Fibroblast of upper back skin (primary cell): Measurements from ENCODE around the gene VRK3.
A peak's percentile ranks its signal among the peaks of the same experiment; 100 is the strongest.
"Not testable (repeated sequence)": the region's sequence is repeated elsewhere in the genome, so short reads cannot be mapped to it uniquely, and the experiment has no call there.

ENCODE experiments used
- DNase-seq: peaks from one replicate; pipeline ENCODE4 v3.0.0-alpha.2; 2013

The VRK3 gene, protein sequence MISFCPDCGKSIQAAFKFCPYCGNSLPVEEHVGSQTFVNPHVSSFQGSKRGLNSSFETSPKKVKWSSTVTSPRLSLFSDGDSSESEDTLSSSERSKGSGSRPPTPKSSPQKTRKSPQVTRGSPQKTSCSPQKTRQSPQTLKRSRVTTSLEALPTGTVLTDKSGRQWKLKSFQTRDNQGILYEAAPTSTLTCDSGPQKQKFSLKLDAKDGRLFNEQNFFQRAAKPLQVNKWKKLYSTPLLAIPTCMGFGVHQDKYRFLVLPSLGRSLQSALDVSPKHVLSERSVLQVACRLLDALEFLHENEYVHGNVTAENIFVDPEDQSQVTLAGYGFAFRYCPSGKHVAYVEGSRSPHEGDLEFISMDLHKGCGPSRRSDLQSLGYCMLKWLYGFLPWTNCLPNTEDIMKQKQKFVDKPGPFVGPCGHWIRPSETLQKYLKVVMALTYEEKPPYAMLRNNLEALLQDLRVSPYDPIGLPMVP

DNA sequence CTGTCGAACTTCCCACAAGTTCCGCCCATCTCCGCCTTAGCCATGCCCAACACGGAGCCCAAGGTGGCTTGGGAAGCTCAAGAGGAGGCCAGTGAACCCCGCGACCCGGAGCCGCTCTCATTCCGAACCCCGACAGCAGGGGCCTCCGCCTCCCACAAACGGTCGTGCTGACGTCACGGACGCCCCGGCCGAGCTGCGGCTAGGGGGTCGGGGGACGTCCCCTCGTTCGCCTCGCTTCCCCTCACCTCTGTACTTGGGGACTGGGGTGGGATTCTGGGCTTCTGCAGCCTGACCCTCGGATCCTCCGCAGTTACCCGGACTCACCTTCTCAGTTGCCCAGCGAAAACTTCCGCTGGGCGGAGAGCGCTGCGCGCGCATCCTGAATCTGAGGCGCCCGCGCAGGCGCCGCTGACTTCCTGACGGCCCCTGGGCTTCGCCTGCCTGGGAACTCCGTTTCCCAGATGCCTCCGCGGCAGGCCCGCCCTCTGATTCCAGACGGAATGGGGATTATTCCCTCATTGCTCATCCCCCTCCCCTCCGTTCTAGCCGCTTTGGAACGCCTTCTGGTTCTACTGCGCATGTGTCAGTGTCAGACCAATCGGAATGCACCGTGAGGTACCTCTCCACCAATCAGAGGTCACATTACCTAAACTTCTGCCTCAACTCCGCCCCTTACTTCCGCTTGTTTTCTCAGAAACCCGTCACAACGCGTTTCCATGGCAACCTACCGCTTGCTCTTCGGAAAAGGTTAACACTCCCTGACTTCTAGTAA, at the start of gene VRK3:
TSS of gene VRK3 (minus strand) at position 351 of the 772 bp plus-strand sequence. CDS start 9,210 bp downstream, outside the sequence.
- peak; percentile 100 for DNase-seq

GRCh38 chr19:50068382-50068781, 43.2 kb upstream of the VRK3 start:
- not testable (repeated sequence) for DNase-seq

DNA sequence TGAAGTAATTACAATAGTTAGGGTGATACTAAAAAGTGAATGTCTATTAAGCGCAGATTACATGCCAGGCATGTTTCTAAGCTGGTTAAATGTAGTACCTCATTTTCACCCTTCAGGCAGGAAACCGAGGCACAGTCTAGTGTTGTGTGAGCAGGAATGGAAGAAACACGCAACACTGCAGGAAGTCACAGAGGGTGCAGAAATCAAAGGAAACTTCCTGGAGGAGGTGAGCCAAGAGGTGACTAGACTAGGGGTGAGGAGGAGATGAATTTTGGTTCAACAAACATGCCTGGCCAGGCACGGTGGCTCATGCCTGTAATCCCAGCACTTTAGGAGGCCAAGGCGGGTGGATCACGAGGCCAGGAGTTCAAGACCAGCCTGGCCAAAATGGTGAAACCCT, 42.4 kb upstream of the VRK3 start:
- DNase-seq: no peak

- DNase-seq: no peak
Measured at GRCh38 chr19:50065938-50066337, 40.8 kb upstream of the VRK3 start.

- no peak for DNase-seq
Measured at GRCh38 chr19:50061650-50062049, 36.5 kb upstream of the VRK3 start.

- DNase-seq: no peak
Measured at GRCh38 chr19:50060107-50060506, 34.9 kb upstream of the VRK3 start.

DNA sequence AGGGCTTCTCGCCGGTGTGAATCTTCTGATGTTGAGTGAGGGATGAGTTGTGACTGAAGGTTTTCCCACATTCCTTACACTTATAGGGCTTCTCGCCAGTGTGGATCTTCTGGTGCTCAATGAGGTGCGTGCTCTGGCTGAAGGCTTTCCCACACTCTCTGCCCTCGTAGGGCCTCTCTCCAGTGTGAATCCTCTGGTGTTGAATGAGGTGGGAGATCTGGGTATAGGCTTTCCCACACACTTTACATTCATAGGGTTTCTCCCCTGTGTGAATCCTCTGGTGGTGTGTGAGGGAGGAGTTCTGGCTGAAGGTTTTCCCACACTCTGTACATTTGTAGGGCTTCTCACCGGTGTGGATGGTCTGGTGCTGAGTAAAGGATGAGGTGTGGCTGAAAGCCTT, 33.9 kb upstream of the VRK3 start:
- no peak for DNase-seq

DNA sequence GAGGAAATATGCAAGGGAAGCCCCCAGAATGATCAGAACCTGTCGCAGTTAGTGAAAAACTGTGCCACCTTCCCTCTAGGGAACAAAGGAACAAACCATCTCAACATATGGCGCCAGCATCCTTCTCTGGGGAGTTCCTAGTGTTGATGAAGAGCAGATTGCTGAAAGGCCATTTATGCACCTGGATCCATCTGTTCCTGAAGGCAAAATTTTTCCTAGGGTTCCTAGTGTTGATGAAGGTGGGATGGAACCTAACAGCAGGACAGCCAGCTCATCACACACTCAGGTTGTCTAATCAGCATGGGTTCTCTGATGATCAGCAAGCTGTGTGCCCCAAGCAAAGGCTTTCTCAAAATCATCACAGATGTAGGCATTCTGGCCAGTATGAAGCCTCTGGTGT, 33.3 kb upstream of the VRK3 start:
- DNase-seq: no peak

DNA sequence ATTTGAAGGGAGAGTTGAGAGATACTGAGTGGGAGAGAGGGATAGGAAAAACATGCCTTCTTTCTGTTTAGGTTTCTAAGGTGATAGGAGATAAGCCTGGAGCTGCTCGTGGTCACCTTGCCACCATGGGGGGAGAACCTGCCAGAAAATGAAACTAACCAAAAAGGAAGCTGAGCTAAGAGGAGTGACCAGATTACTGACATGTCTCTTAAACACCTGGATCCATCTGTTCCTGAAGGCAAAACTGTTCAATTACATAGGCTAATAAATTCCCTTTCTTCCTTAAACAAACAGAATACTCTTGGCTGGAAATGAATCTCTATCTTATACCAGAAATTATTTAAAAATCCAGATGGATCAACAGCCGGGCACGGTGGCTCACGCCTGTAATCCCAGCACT, 27.9 kb upstream of the VRK3 start:
- no peak for DNase-seq

GRCh38 chr19:50051964-50052363, 26.8 kb upstream of the VRK3 start:
- no peak for DNase-seq

DNA sequence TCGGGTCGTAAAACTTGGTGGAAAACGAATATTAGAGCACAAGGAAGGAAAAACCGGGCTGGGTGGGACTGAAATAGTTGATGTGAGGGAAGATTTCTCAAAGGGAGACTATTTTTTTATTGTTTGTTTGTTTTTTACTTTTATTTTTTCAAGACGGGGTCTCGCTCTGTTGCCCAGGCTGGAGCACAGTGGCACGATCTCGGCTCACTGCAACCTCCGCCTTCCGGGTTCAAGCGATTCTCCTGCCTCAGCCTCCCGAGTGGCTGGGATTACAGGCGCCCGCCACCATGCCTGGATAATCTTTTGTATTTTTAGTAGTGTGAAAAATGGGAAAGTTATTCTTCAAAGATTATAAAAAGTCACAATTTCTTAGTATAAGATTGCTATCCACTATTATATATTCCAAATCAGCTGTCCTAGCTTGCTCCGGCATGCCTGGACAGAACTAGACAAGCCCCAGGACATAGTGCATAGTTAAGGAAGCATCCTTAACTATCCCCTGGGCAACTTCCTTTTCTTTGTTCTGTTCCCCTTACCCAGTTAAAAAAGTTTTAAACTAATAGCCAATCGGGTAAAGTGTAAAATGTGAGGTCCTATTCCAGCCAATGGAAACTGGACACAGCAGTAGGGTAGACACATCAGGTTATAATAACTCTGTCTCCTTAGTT, 26.2 kb upstream of the VRK3 start:
- not testable (repeated sequence) for DNase-seq

DNA sequence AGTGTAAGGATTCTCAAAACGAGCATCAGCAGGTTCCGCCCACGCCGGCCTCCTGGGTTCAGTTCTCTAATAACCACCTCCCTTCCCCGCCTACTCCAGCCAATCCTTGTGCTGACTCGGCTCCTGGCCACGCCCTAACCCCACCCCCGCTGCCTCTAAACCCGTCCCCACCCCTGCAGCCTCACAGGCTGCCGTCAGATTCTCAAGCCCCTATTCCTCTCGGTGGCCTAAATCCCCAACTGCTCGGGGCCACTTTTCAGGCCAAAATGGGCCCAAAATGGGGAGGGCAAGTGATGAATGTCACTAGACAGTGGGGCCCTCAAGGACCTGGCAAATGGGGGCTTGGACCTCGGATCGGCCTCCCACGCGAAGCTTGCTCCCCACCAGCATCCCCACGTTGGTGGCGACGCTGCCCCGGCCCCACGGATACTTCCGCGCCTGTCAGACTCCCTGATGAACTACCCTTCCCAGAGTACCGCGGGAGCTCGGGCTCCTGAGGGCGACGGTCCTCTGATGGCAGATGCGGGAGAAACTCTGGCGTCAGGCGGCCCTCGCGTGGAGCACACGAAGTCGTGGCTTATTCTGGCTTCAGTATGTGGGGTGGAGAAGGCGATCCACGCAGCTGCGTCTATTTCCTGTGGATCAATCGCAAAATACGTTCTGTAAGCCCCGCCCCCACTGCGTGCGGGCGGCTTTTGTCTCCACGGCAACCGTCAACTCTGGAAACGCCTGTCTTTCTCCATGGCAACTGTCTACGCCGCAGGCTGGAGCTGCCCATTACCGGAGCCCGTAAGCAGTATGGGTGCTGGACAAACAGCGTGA, 25.4 kb upstream of the VRK3 start:
- peak; percentile 44 for DNase-seq

- DNase-seq: peak; percentile 28
Measured at GRCh38 chr19:50047671-50048070, 22.5 kb upstream of the VRK3 start.

DNA sequence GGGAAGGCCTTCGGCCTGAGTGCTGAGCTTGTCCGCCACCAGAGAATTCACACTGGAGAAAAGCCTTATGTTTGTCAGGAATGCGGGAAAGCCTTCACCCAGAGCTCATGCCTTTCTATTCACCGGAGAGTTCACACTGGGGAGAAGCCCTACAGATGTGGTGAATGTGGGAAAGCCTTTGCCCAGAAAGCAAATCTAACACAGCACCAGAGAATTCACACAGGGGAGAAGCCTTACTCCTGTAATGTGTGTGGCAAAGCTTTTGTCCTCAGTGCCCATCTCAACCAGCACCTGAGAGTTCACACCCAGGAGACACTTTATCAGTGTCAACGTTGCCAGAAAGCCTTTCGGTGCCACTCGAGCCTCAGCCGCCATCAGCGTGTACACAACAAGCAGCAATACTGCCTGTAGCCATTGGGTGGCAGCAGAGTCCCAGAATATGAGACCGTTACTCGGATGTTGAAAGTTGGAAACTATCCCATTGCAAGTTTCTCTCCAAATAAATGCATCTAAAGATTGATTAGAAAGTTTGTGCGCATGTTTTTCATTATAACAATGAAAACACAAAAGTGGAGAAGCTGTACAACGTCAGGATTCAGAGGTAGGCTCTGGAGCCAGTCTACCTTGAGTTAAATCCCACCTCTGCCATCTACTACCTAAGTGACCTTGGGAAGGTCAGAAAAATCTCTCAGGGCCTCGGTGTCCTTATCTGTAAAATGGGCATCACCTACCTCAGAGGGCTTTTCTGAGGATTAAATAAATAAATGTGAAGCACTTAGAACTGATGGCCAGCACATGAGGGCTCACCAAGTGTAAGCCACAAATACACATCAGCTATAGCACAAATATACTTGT, 21.7 kb upstream of the VRK3 start:
- no peak for DNase-seq

- no peak for DNase-seq
Measured at GRCh38 chr19:50044922-50045321, 19.8 kb upstream of the VRK3 start.

GRCh38 chr19:50043967-50044366, 18.8 kb upstream of the VRK3 start:
- no peak for DNase-seq

- no peak for DNase-seq
Measured at GRCh38 chr19:50042363-50043024, 17.3 kb upstream of the VRK3 start.

DNA sequence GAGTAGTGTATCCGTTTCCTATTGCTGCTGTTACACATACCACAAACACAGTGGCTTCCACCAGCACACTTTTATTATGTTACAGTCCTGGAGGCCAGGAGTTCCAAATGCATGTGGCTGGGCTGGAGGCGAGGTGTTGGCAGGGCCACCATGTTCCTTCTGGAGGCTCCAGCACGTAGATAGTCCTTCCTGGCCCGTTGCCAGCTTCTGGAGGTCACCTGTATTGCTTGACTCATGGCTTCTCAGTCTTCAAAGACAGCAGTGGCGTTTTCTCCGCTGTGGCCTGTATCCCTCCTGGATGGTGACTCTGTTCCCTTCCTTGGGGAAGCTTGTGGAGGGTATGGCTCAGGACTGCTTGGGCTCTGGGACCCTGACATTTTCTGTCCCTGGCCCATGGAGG, 15.8 kb upstream of the VRK3 start:
- DNase-seq: no peak

DNA sequence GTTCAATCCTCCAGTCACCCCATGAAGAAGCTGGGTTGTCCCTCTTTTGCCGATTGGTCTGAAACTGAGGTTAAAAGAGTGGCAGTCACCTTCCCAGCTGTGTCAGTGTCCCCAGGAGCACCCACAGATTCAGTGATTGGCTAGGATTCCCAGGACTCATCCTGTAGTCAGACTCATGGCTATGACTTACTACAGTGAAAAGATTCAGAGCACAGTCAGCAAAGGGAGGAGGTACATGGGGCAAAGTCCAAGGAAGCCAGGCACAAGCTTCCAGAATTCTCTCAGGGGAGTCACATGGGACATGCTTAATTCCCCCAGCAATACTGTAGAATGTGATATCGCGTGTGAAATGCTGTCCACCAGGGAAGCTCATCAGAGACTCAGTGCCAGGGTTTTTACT, 14.8 kb upstream of the VRK3 start:
- DNase-seq: no peak

- no peak for DNase-seq
Measured at GRCh38 chr19:50036908-50037307, 11.7 kb upstream of the VRK3 start.

DNA sequence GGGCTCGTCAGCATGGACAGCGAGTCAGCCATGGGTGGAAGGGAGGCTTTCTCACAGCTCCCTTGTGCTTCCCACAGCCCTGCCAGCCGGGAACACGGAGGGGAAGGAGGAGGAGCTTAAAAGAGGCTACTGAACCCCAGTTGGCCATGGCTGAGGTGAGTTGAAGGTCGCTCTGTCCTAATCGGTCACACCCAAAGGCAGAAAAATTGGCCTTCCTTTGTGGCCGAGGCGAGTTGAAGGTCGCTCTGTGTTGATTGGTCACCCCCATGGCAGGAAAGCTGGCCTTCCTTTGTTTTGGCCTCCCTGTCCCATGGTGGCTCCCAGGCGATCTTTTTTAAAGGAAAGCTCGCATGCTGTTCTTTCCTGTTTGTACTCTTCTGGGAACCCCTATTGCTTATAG, 5.8 kb upstream of the VRK3 start:
- DNase-seq: no peak
